IMR-90 (cell line): Measurements from ENCODE around the gene GXYLT1. TPM values are rescaled to one million over a fixed set of nuclear protein-coding genes. Genes with fewer than 3 reads are reported as not detected.

Experiments used
- ATAC-seq: fragments of 200-7000 bp; cut with Tn5 transposase; 2 replicates; pipeline ENCODE4 v1.9.1; 2020; ENCODE audit warnings: low read depth, mild to moderate bottlenecking, moderate library complexity
- BruUV-seq: library from RNA; stranded (reverse); fragments of 400-500 nt; replicated peaks from 2 replicates; lab custom pipeline; 2021; lab: Mats Ljungman, UMichigan
- CTCF ChIA-PET: fragments of 300-600 bp; formaldehyde crosslinking; extraction: SDS; loops from one replicate; lab custom pipeline; 2021; ENCODE audit warnings: antibody characterized with exemption; lab: Yijun Ruan, JAX
- POLR2A ChIA-PET: fragments of 300-600 bp; sonication (Branson Sonifier 250); formaldehyde crosslinking; loops from one replicate; lab custom pipeline; 2022; ENCODE audit warnings: antibody characterized with exemption; ENCODE audit not compliant: unreplicated experiment; lab: Charles Lee
- DNase-seq: peaks from one replicate; pipeline ENCODE4 v3.0.0; 2013
- H2AFZ ChIP-seq: replicated peaks from 2 replicates; pipeline ENCODE3; 2013; ENCODE audit warnings: low read length, mild to moderate bottlenecking; ENCODE audit not compliant: poor library complexity
- H2AK5ac ChIP-seq: 2 replicates; pipeline ENCODE4 v1.6.1; 2013; ENCODE audit warnings: low read depth, low read length, inconsistent platforms
- H2AK9ac ChIP-seq: replicated peaks from 2 replicates; pipeline ENCODE3; 2013; ENCODE audit warnings: mild to moderate bottlenecking, low read depth, low read length, moderate library complexity; ENCODE audit not compliant: poor library complexity
- H2BK120ac ChIP-seq: 2 replicates; pipeline ENCODE4 v1.6.1; 2013; ENCODE audit warnings: low read depth, low read length, inconsistent platforms
- H2BK15ac ChIP-seq: 3 replicates; pipeline ENCODE4 v1.6.1; 2013; ENCODE audit warnings: low read depth, low read length, inconsistent platforms
- H2BK20ac ChIP-seq: 2 replicates; pipeline ENCODE4 v1.6.1; 2013; ENCODE audit warnings: low read depth, mild to moderate bottlenecking, inconsistent platforms, low read length, moderate library complexity
- H2BK5ac ChIP-seq: 2 replicates; pipeline ENCODE4 v1.6.1; 2013; ENCODE audit warnings: mild to moderate bottlenecking, low read depth, low read length, inconsistent platforms; ENCODE audit not compliant: poor library complexity, severe bottlenecking
- H3K14ac ChIP-seq: replicated peaks from 2 replicates; pipeline ENCODE4 v1.6.1; 2013; ENCODE audit warnings: low read depth, low read length, inconsistent platforms
- H3K18ac ChIP-seq: 2 replicates; pipeline ENCODE4 v1.6.1; 2013; ENCODE audit warnings: low read depth, low read length, control low read depth
- H3K23ac ChIP-seq: 2 replicates; pipeline ENCODE4 v1.6.1; 2013; ENCODE audit warnings: low read depth, low read length, inconsistent platforms
- H3K27ac ChIP-seq: 2 replicates; pipeline ENCODE4 v1.5.1; 2013; ENCODE audit warnings: mild to moderate bottlenecking, control low read depth, low read length; ENCODE audit not compliant: insufficient read depth
- H3K27me3 ChIP-seq: 2 replicates; pipeline ENCODE4 v1.6.1; 2013; ENCODE audit warnings: low read length; ENCODE audit not compliant: control insufficient read depth, insufficient read depth
- H3K36me3 ChIP-seq: 2 replicates; pipeline ENCODE4 v1.6.1; 2013; ENCODE audit warnings: low read length, mixed read lengths; ENCODE audit not compliant: control insufficient read depth, insufficient read depth
- H3K4ac ChIP-seq: 2 replicates; pipeline ENCODE4 v1.6.1; 2013; ENCODE audit warnings: low read depth, low read length, inconsistent platforms
- H3K4me1 ChIP-seq: 2 replicates; pipeline ENCODE4 v1.6.1; 2013; ENCODE audit warnings: low read length, mixed read lengths; ENCODE audit not compliant: control insufficient read depth, insufficient read depth
- H3K4me2 ChIP-seq: 2 replicates; pipeline ENCODE4 v1.6.1; 2013; ENCODE audit warnings: low read depth, mild to moderate bottlenecking, control low read depth, low read length, moderate library complexity
- H3K4me3 ChIP-seq: 2 replicates; pipeline ENCODE4 v1.5.1; 2013; ENCODE audit warnings: low read depth, mild to moderate bottlenecking, control low read depth, low read length, moderate library complexity; ENCODE audit not compliant: insufficient read depth
- H3K56ac ChIP-seq: 2 replicates; pipeline ENCODE4 v1.6.1; 2013; ENCODE audit warnings: low read length, inconsistent platforms; ENCODE audit not compliant: insufficient read depth; ENCODE audit errors: extremely low read depth
- H3K79me1 ChIP-seq, 2 experiments: 2 replicates each; pipeline ENCODE4 v1.6.1; 2013; ENCODE audit warnings: low read length in 2 of 2, inconsistent platforms in 1 of 2, low read depth in 1 of 2
- H3K9ac ChIP-seq: 2 replicates; pipeline ENCODE4 v1.6.1; 2013; ENCODE audit warnings: low read depth, low read length, control low read depth
- H3K9me1 ChIP-seq: 2 replicates; pipeline ENCODE4 v1.6.1; 2013; ENCODE audit warnings: low read length, inconsistent platforms; ENCODE audit not compliant: insufficient read depth
- H3K9me3 ChIP-seq: 2 replicates; pipeline ENCODE4 v1.6.1; 2013; ENCODE audit warnings: low read length; ENCODE audit not compliant: control insufficient read depth, insufficient read depth
- H4K20me1 ChIP-seq: 2 replicates; pipeline ENCODE4 v1.6.1; 2013; ENCODE audit warnings: low read length, inconsistent platforms; ENCODE audit not compliant: insufficient read depth
- H4K5ac ChIP-seq: 2 replicates; pipeline ENCODE4 v1.6.1; 2013; ENCODE audit warnings: mild to moderate bottlenecking, low read depth, low read length, control low read depth
- H4K8ac ChIP-seq, 2 experiments: 2 replicates each; pipeline ENCODE4 v1.6.1; 2013; ENCODE audit warnings: low read depth in 2 of 2, low read length in 2 of 2, control low read depth in 1 of 2, inconsistent platforms in 1 of 2
- H4K91ac ChIP-seq: 2 replicates; pipeline ENCODE4 v1.6.1; 2013; ENCODE audit warnings: low read depth, low read length, inconsistent platforms; ENCODE audit not compliant: insufficient read depth
- BHLHE40 ChIP-seq: fragments of 150-350 bp; IDR thresholded peaks from 2 replicates; pipeline ENCODE4 v1.6.1; 2016; ENCODE audit warnings: mild to moderate bottlenecking, low read depth, low read length
- CEBPB ChIP-seq: IDR thresholded peaks from 2 replicates; pipeline ENCODE4 v1.6.1; 2012; ENCODE audit warnings: low read depth, low read length, improper control_type of control experiment
- CHD1 ChIP-seq: IDR thresholded peaks from 2 replicates; pipeline ENCODE4 v1.6.1; 2012; ENCODE audit warnings: low read depth, low read length, improper control_type of control experiment
- FOS ChIP-seq: fragments of 150-350 bp; IDR thresholded peaks from 2 replicates; pipeline ENCODE4 v1.6.1; 2016; ENCODE audit warnings: low read depth, low read length
- MAFK ChIP-seq: IDR thresholded peaks from 2 replicates; pipeline ENCODE4 v1.6.1; 2012; ENCODE audit warnings: low read depth, low read length, improper control_type of control experiment
- MAZ ChIP-seq: IDR thresholded peaks from 2 replicates; pipeline ENCODE4 v1.6.1; 2012; ENCODE audit warnings: low read depth, mild to moderate bottlenecking, low read length, improper control_type of control experiment, moderate library complexity, borderline replicate concordance
- MXI1 ChIP-seq: IDR thresholded peaks from 2 replicates; pipeline ENCODE4 v1.6.1; 2012; ENCODE audit warnings: low read depth, mild to moderate bottlenecking, low read length, moderate library complexity, borderline replicate concordance
- NFE2L2 ChIP-seq: fragments of 150-350 bp; IDR thresholded peaks from 2 replicates; pipeline ENCODE4 v1.6.1; 2016; ENCODE audit warnings: low read depth, mild to moderate bottlenecking, low read length
- POLR2A ChIP-seq: IDR thresholded peaks from 2 replicates; pipeline ENCODE4 v1.6.1; 2012; ENCODE audit warnings: mild to moderate bottlenecking, low read depth, low read length
- RAD21 ChIP-seq: IDR thresholded peaks from 2 replicates; pipeline ENCODE4 v1.6.1; 2012; ENCODE audit warnings: low read length, improper control_type of control experiment
- RCOR1 ChIP-seq: IDR thresholded peaks from 2 replicates; pipeline ENCODE4 v1.6.1; 2012; ENCODE audit warnings: mild to moderate bottlenecking, low read length, improper control_type of control experiment; ENCODE audit not compliant: insufficient replicate concordance
- RFX5 ChIP-seq: IDR thresholded peaks from 2 replicates; pipeline ENCODE4 v1.8.0; 2012; ENCODE audit warnings: low read depth, mild to moderate bottlenecking, low read length, moderate library complexity
- SMC3 ChIP-seq: fragments of 150-350 bp; IDR thresholded peaks from 2 replicates; pipeline ENCODE4 v1.6.1; 2016; ENCODE audit warnings: low read depth, mild to moderate bottlenecking, antibody characterized with exemption, low read length, moderate library complexity
- WGBS, 2 experiments: methylation state at CpG; one replicate each; pipeline versions ENCODE4 v1.1.5 to v1.1.7; 2013; ENCODE audit warnings: missing lambda C conversion rate in 2 of 2; ENCODE audit not compliant: insufficient read length in 1 of 2; ENCODE audit errors: extremely low coverage in 2 of 2; 5-methylcytosine and 5-hydroxymethylcytosine counted together
- dilution Hi-C: fragments of 300-500 bp; cut with HindIII; formaldehyde crosslinking; loops from one replicate; pipeline ENCODE4 v1.14.3; 2018; ENCODE audit warnings: low sequenced_read_pairs; ENCODE audit not compliant: unreplicated experiment
- in situ Hi-C: fragments of 300-500 bp; cut with MboI; formaldehyde crosslinking; loops from 3 replicates; pipeline ENCODE4 v1.14.3; 2019; ENCODE audit warnings: low sequenced_read_pairs, inconsistent platforms, mixed read lengths
- intact Hi-C: fragments of 100-400 bp; cut with micrococcal nuclease; formaldehyde crosslinking; loops from 2 replicates; pipeline ENCODE4 v1.10.0; 2022
- polyA plus RNA-seq, 3 experiments: library from polyadenylated mRNA; depleted of rRNA; stranded (reverse); fragments of >200 nt; gene quantifications; 2 replicates each; pipeline ENCODE4 v1.2.3, GENCODE V29; 2012; ENCODE audit warnings: low replicate concordance in 1 of 3
- total RNA-seq: library from RNA; depleted of rRNA; stranded (reverse); fragments of >200 nt; gene quantifications from 2 replicates; pipeline ENCODE4 v1.2.3, GENCODE V29; 2012
- TF ChIP-seq, protein P1 (sequence below): fragments of 150-350 bp; IDR thresholded peaks from 2 replicates; pipeline ENCODE4 v1.6.1; 2016; ENCODE audit warnings: low read depth, mild to moderate bottlenecking, low read length, moderate library complexity, borderline replicate concordance
- TF ChIP-seq, protein P2 (sequence below): fragments of 150-350 bp; IDR thresholded peaks from 2 replicates; pipeline ENCODE4 v1.6.1; 2017; ENCODE audit warnings: mild to moderate bottlenecking, antibody characterized with exemption, low read length, low read depth
- TF ChIP-seq, protein P3 (sequence below): conservative IDR thresholded peaks from 2 replicates; pipeline ENCODE4 v1.5.1; 2012; ENCODE audit warnings: mild to moderate bottlenecking, low read depth, low read length, improper control_type of control experiment

Gene GXYLT1
- total and polyA plus RNA-seq, 2 of the 4 experiments (the other 2 are of a cell fraction), result 8.5 to 8.6 TPM

DNA sequence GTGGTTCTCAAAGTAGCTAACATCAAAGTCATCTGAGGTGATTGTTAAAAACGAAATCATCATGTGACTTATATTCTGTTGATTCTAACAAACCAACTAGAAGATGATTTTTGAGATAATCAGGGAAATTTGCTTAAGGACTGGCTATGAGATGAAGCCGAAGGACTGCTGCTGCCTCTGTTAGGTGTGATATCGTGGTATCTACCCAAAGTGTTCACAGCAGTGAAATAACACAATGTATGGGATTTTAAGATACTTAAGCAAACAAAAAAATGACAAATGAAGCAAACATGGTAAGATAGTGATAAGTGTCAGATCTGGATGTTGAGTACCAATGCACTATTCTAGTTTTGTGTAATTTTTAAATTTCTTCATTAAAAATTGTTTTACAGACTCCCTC lies 59.1 kb downstream of the GXYLT1 start:
- no peak for ATAC-seq
- dilution Hi-C loops, result no loop called here

More for the DNA sequence above, 59.1 kb downstream of the GXYLT1 start:
- Histone ChIP-seq H3K79me1 (peaks cover 4 to 7% of the 10 kb centered on the region in 2 experiments; a peak in 2 of 4 replicates), H3K36me3 (no peaks in the 10 kb centered on the region; the same call in 1 of the 2 replicates), H4K91ac (no peak overlapping the region), H3K4ac (no peak overlapping the region), H3K23ac (no peak overlapping the region), H2BK20ac (no peak overlapping the region), H2AK9ac (no peak overlapping the region), H3K4me1 (no peaks in the 10 kb centered on the region), H3K9me3 (no peaks in the 10 kb centered on the region), H3K9me1 (no peaks in the 10 kb centered on the region), H3K14ac (no peak overlapping the region), H3K27ac (no peak overlapping the region), H2BK5ac (no peak overlapping the region), H4K5ac (no peak overlapping the region), H3K18ac (no peak overlapping the region), H2AFZ (no peak overlapping the region), H2AK5ac (no peak overlapping the region), H4K8ac (no peak overlapping the region), H2BK15ac (no peak overlapping the region), H3K56ac (no peak overlapping the region), H4K20me1 (no peaks in the 10 kb centered on the region), H3K27me3 (no peaks in the 10 kb centered on the region), H3K4me3 (no peak overlapping the region), H2BK120ac (no peak overlapping the region), H3K9ac (no peak overlapping the region), H3K4me2 (no peak overlapping the region)
- no peak for TF ChIP-seq MAZ
- no peak for TF ChIP-seq CHD1
- no peak for TF ChIP-seq NFE2L2
- TF ChIP-seq, protein P1, sequence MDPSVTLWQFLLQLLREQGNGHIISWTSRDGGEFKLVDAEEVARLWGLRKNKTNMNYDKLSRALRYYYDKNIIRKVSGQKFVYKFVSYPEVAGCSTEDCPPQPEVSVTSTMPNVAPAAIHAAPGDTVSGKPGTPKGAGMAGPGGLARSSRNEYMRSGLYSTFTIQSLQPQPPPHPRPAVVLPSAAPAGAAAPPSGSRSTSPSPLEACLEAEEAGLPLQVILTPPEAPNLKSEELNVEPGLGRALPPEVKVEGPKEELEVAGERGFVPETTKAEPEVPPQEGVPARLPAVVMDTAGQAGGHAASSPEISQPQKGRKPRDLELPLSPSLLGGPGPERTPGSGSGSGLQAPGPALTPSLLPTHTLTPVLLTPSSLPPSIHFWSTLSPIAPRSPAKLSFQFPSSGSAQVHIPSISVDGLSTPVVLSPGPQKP, result no peak
- TF ChIP-seq RAD21, result no peak
- TF ChIP-seq CEBPB, result no peak
- no peak for TF ChIP-seq SMC3
- no peak for TF ChIP-seq FOS
- TF ChIP-seq MAFK, result no peak
- TF ChIP-seq, protein P2, sequence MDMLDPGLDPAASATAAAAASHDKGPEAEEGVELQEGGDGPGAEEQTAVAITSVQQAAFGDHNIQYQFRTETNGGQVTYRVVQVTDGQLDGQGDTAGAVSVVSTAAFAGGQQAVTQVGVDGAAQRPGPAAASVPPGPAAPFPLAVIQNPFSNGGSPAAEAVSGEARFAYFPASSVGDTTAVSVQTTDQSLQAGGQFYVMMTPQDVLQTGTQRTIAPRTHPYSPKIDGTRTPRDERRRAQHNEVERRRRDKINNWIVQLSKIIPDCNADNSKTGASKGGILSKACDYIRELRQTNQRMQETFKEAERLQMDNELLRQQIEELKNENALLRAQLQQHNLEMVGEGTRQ, result no peak
- no peak for TF ChIP-seq MXI1
- no peak for TF ChIP-seq RFX5
- no peak for TF ChIP-seq RCOR1
- TF ChIP-seq POLR2A, result no peak
- no peak for TF ChIP-seq BHLHE40
- TF ChIP-seq, protein P3, sequence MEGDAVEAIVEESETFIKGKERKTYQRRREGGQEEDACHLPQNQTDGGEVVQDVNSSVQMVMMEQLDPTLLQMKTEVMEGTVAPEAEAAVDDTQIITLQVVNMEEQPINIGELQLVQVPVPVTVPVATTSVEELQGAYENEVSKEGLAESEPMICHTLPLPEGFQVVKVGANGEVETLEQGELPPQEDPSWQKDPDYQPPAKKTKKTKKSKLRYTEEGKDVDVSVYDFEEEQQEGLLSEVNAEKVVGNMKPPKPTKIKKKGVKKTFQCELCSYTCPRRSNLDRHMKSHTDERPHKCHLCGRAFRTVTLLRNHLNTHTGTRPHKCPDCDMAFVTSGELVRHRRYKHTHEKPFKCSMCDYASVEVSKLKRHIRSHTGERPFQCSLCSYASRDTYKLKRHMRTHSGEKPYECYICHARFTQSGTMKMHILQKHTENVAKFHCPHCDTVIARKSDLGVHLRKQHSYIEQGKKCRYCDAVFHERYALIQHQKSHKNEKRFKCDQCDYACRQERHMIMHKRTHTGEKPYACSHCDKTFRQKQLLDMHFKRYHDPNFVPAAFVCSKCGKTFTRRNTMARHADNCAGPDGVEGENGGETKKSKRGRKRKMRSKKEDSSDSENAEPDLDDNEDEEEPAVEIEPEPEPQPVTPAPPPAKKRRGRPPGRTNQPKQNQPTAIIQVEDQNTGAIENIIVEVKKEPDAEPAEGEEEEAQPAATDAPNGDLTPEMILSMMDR, result no peak
- no peak for DNase-seq
- in situ Hi-C loops, result no loop called here
- intact Hi-C loops, result no loop called here
- ChIA-PET POLR2A (no interaction called here), CTCF (no interaction called here)
- no CpG with 5 or more reads among the region's 3 CpGs for WGBS, 2 experiments
- BruUV-seq, result no TSS peak
